Progenitor cell of endocrine pancreas (in vitro differentiated cells): Measurements from ENCODE around the gene CACFD1. TPM values are rescaled to one million over a fixed set of nuclear protein-coding genes. Genes with fewer than 3 reads are reported as not detected.

Experiments
- DNase-seq: peaks from one replicate; pipeline ENCODE4 v3.0.0; 2021; ENCODE audit warnings: low spot score; ENCODE audit not compliant: unreplicated experiment
- H3K27ac Mint-ChIP-seq: 2 replicates; pipeline ENCODE4 v1.8.0; 2021; ENCODE audit warnings: mild to moderate bottlenecking, moderate library complexity, mixed read lengths
- H3K27me3 Mint-ChIP-seq: 2 replicates; pipeline ENCODE4 v1.8.0; 2021; ENCODE audit warnings: mixed read lengths
- H3K36me3 Mint-ChIP-seq: 2 replicates; pipeline ENCODE4 v1.8.0; 2022; ENCODE audit warnings: mixed read lengths; ENCODE audit not compliant: insufficient read depth
- H3K4me1 Mint-ChIP-seq: 2 replicates; pipeline ENCODE4 v1.8.0; 2021; ENCODE audit warnings: low read depth, mixed read lengths
- H3K4me3 Mint-ChIP-seq: 2 replicates; pipeline ENCODE4 v1.8.0; 2021; ENCODE audit warnings: low read depth, mild to moderate bottlenecking, moderate library complexity, mixed read lengths
- H3K9me3 Mint-ChIP-seq: 2 replicates; pipeline ENCODE4 v1.8.0; 2021; ENCODE audit warnings: low read depth, mixed read lengths
- total RNA-seq: library from RNA; stranded (reverse); gene quantifications from 2 replicates; pipeline ENCODE4 v1.2.1, GENCODE V29; 2021
- TF ChIP-seq, protein P1 (sequence below): fragments of 200-600 bp; sonication (generic); IDR thresholded peaks from one replicate; pipeline ENCODE4 v1.5.0; 2021; ENCODE audit warnings: antibody characterized with exemption, mild to moderate bottlenecking; ENCODE audit not compliant: unreplicated experiment

CACFD1 gene
- total RNA-seq, 1 donor from 2014 or later: 56.2 TPM

DNA sequence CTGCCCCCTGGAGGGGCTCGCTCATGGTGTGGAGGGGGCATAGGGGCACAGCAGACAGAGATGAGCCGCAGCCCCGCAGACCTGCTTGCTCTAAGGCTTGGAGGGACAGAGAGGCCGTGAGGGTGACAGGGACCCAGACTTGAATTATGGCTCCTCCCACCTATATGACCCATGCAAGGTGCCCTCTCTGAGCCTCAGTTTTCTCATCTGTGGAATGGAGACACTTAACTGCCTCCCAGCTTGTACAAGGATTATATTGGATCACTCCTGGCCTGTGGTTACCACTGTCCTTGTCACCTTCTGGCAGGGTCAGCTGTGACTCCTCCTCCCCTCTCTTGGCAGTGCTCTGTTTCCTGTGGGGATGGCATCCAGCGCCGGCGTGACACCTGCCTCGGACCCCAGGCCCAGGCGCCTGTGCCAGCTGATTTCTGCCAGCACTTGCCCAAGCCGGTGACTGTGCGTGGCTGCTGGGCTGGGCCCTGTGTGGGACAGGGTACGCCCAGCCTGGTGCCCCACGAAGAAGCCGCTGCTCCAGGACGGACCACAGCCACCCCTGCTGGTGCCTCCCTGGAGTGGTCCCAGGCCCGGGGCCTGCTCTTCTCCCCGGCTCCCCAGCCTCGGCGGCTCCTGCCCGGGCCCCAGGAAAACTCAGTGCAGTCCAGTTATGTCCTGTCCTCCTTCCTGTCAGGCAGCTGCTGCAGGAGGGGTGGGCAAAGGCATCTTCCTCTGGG lies 4.7 kb upstream of the CACFD1 start:
- no peaks in the 10 kb centered on the region for H3K9me3 Mint-ChIP-seq
- H3K27ac Mint-ChIP-seq: no peak overlapping the region
- DNase-seq: no peak
- no peak overlapping the region for H3K4me3 Mint-ChIP-seq
- no peaks in the 10 kb centered on the region for H3K27me3 Mint-ChIP-seq
- H3K4me1 Mint-ChIP-seq: peaks cover 4% of the 10 kb centered on the region
- no peaks in the 10 kb centered on the region for H3K36me3 Mint-ChIP-seq
- TF ChIP-seq, protein P1, sequence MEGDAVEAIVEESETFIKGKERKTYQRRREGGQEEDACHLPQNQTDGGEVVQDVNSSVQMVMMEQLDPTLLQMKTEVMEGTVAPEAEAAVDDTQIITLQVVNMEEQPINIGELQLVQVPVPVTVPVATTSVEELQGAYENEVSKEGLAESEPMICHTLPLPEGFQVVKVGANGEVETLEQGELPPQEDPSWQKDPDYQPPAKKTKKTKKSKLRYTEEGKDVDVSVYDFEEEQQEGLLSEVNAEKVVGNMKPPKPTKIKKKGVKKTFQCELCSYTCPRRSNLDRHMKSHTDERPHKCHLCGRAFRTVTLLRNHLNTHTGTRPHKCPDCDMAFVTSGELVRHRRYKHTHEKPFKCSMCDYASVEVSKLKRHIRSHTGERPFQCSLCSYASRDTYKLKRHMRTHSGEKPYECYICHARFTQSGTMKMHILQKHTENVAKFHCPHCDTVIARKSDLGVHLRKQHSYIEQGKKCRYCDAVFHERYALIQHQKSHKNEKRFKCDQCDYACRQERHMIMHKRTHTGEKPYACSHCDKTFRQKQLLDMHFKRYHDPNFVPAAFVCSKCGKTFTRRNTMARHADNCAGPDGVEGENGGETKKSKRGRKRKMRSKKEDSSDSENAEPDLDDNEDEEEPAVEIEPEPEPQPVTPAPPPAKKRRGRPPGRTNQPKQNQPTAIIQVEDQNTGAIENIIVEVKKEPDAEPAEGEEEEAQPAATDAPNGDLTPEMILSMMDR: no peak

DNA sequence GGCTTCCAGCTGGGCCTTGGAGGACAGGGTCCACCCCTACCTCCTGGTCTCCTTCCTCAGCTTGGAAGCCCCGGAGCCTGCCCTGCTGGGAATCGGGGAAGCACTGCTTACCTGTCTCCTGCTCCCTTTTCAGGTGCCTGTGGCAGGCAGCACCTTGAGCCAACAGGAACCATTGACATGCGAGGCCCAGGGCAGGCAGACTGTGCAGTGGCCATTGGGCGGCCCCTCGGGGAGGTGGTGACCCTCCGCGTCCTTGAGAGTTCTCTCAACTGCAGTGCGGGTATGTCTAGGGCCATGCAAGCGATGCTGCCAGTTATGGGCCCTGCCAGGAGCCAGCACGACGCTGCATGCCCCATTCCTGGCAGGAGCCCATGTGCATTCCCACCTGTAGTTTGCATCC lies 3.8 kb upstream of the CACFD1 start:
- peaks cover 9% of the 10 kb centered on the region for H3K4me1 Mint-ChIP-seq
- no peaks in the 10 kb centered on the region for H3K36me3 Mint-ChIP-seq
- TF ChIP-seq, protein P1: no peak
- H3K27me3 Mint-ChIP-seq: no peaks in the 10 kb centered on the region
- no peaks in the 10 kb centered on the region for H3K9me3 Mint-ChIP-seq
- no peak overlapping the region for H3K4me3 Mint-ChIP-seq
- H3K27ac Mint-ChIP-seq: no peak overlapping the region
- DNase-seq: no peak

DNA sequence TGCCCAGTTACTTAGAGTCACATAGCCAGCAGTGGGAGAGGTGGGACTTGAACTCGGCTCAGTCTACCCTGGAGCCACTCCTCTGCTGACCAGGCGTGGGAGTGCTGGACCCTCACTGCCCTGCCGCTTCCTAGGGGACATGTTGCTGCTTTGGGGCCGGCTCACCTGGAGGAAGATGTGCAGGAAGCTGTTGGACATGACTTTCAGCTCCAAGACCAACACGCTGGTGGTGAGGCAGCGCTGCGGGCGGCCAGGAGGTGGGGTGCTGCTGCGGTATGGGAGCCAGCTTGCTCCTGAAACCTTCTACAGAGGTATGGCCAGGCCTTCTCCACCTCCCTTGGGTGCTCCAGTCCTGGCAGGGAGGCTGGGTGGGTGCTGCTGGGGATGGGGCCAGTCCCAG lies 3.4 kb upstream of the CACFD1 start:
- TF ChIP-seq, protein P1: no peak
- Mint-ChIP-seq H3K27me3 (no peaks in the 10 kb centered on the region), H3K9me3 (no peaks in the 10 kb centered on the region), H3K4me1 (peaks cover 13% of the 10 kb centered on the region), H3K27ac (no peak overlapping the region), H3K36me3 (no peaks in the 10 kb centered on the region), H3K4me3 (no peak overlapping the region)
- DNase-seq: no peak

DNA sequence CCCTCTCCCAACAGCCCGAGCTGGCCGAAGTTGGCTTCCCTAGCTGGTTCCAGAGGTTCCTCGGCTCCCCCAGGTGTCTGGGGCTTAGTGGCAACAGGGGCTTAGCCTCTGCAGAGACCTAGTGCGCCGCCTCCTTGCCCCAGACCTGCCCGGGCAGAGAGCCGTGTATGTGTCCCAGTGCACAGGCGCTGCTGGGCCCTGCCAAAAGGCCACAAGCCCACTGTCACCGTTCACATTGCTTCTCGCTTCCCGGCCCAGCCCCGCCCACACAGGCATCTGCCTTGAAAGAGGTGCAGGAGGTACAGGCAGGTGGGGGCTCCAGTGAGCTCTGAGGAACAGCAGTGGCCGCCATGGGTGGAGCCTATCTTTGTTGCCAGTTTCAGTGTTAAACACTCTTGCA lies 2.5 kb upstream of the CACFD1 start:
- H3K9me3 Mint-ChIP-seq: no peaks in the 10 kb centered on the region
- no peaks in the 10 kb centered on the region for H3K27me3 Mint-ChIP-seq
- TF ChIP-seq, protein P1: no peak
- no peak overlapping the region for H3K4me3 Mint-ChIP-seq
- H3K36me3 Mint-ChIP-seq: no peaks in the 10 kb centered on the region
- no peak for DNase-seq
- H3K4me1 Mint-ChIP-seq: peaks cover 17% of the 10 kb centered on the region
- H3K27ac Mint-ChIP-seq: no peak overlapping the region

DNA sequence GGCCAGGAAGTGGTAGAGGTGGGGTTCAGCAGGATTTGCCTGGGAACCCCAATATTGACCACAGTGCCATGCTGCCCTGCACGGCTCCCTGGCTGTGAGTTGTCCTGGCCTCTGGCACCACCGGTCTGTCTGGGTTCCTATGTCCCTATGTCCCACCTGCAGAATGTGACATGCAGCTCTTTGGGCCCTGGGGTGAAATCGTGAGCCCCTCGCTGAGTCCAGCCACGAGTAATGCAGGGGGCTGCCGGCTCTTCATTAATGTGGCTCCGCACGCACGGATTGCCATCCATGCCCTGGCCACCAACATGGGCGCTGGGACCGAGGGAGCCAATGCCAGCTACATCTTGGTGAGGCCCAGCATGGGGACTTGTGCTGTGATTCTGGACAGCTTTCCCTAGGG lies 2.0 kb upstream of the CACFD1 start:
- Mint-ChIP-seq H3K9me3 (no peaks in the 10 kb centered on the region), H3K27me3 (no peaks in the 10 kb centered on the region), H3K27ac (no peak overlapping the region), H3K4me1 (peaks cover 17% of the 10 kb centered on the region), H3K4me3 (no peak overlapping the region), H3K36me3 (no peaks in the 10 kb centered on the region)
- no peak for DNase-seq
- TF ChIP-seq, protein P1: no peak
